ENCODE measurements around the gene RTN4RL2.

RTN4RL2 gene

GRCh38 chr11:57460022-57460757, at the start of gene RTN4RL2:
Gene RTN4RL2, plus strand, starts transcription at chr11:57460528. Its CDS starts 338 bp downstream, at chr11:57460866.
- peak; percentile 36 for DNase-seq

GRCh38 chr11:57413681-57414080, 46.6 kb upstream of the RTN4RL2 start:
- DNase-seq = no peak

DNA sequence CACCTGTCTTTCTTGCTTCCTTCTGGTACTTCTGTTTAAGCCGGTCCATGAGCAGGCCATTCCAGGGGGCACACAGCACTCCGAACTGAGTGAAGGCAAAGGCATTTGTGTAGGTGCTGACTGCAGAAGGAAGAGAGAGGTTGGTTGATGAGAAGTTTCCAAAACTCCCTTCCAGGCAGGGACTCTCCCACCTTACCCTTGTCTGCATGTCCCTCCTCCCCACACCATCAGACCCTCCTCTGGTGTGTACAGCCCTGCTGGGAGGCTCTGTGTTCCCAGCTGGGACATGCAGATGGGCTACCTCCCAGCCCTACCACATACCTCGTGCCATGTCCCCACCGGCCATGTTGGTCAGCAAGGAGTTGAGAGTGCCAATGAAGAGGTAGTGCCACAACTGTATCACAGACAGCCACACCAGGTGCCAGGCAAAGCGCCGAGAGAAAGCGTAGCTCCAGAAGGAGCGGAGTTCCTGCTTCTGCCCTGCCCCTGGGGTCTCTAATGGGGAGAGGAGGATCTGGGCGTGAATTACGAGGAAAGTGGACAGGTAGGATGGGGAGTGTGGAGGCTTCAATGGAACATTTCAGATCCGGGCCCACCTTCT, 45.6 kb upstream of the RTN4RL2 start:
- no peak for DNase-seq

DNA sequence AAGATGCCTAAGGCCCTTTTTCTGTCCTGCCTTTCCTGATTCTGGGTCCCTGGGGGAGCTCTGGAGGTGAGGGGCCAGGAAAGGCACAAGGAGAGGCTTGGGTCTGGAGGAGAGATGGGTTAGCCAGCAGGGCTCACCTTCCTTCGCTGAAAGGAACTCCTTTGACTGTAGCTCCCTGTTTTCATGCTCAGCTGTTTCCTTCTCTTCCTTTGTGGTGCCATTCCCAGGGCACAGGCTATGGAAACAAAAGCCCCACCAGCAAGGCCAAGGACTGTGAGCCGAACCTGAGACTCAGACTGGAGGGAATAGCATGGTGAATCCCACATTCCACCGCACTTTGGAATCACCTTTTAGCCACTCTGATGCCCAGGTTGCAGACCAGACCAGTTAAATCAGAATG, 43.9 kb upstream of the RTN4RL2 start:
- DNase-seq = no peak

- no peak for DNase-seq
Measured at GRCh38 chr11:57417056-57417455, 43.3 kb upstream of the RTN4RL2 start.

DNA sequence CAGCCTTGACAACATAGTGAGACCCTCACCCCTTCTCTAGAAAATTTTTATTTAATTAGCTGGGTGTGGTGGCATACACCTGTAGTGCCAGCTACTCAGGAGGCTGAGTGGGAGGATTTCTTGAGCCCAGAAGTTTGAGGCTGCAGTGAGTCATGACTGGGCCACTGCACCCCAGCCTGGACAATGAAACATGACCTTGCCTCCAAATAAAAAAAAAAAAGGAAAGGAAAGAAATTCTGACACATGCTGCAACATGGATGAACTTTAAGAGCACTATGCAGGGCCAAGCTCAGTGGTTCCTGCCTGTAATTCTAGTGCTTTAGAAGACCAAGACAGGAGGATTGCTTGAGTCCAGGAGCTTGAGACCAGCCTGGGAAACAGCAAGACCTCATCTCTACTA, 42.2 kb upstream of the RTN4RL2 start:
- DNase-seq = no peak

DNA sequence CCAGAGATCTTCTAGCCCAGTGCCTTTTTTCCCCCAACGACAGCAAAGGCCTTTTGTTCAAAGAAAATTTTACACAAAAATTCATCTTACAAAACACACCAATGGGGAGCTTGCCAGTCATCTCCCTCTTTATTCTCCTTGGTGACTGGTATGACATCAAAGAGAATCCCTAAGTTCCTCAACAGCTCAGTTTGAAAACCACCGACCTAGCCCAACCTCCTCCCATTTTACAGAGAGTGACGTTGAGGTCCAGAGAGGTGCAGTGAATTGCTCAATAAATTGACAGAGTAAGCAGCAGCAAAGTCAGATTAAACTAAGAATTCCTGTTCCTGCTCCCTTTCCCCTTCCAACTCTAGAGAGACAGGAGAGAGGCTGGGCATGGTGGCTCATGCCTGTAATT, 41.2 kb upstream of the RTN4RL2 start:
- no peak for DNase-seq

GRCh38 chr11:57421066-57421465, 39.3 kb upstream of the RTN4RL2 start:
- no peak for DNase-seq

DNA sequence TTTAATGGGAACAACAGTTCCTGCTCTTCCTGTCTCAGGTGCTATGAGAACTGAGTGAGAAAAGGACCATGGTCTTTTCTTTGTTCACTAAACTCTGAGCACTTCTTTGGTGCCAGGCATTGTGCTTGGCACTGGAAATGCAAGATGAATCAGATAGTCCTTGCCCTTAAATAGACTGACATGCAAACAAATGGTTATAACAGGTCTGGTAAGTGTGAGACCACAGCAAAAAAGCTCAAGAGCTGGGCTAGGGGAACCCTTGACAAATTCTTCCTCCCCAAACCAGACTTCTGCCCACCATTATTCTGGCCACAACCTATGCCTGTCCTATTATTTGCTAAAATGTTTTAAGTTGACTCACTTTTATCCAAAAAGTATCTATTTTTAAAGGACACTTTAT, 38.5 kb upstream of the RTN4RL2 start:
- DNase-seq = no peak

- DNase-seq = no peak
Measured at GRCh38 chr11:57422669-57423068, 37.7 kb upstream of the RTN4RL2 start.

DNA sequence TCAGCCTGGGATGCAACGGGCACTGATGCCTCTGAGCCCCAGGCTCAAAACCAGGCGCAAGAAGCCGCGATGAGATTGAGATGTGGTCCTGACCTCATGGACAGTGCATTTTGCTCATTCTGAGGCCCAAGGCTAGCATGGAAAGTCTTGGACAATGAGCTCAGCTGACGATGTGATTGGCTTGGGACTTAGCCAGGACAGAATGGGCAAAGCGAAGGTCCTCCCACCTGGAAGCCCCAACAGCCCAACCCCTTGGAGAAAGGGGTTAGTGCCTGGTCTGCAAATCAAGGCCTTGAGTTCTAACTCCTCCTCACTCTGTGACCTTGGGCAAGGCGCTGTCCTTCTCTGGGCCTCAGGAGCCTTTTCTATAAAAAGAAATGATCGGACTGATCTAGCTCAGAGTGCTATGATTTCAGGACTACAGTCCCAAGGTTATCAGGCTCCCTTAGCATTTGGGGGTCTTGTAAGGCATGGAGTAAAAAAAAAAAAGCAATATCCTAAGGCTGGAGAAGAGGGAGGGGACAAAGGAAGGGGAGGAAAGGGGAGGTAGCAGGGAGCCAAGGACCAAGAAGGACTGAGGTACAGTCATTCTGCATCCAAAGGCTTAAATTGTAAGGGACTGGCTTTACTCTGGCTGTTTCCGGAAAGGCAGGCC, 36.1 kb upstream of the RTN4RL2 start:
- DNase-seq = no peak

GRCh38 chr11:57424792-57425564, 35.4 kb upstream of the RTN4RL2 start:
- DNase-seq = peak; percentile 91

GRCh38 chr11:57425565-57426438, 34.5 kb upstream of the RTN4RL2 start:
- no peak for DNase-seq

- DNase-seq = peak; percentile 2
Measured at GRCh38 chr11:57426439-57426928, 33.8 kb upstream of the RTN4RL2 start.

DNA sequence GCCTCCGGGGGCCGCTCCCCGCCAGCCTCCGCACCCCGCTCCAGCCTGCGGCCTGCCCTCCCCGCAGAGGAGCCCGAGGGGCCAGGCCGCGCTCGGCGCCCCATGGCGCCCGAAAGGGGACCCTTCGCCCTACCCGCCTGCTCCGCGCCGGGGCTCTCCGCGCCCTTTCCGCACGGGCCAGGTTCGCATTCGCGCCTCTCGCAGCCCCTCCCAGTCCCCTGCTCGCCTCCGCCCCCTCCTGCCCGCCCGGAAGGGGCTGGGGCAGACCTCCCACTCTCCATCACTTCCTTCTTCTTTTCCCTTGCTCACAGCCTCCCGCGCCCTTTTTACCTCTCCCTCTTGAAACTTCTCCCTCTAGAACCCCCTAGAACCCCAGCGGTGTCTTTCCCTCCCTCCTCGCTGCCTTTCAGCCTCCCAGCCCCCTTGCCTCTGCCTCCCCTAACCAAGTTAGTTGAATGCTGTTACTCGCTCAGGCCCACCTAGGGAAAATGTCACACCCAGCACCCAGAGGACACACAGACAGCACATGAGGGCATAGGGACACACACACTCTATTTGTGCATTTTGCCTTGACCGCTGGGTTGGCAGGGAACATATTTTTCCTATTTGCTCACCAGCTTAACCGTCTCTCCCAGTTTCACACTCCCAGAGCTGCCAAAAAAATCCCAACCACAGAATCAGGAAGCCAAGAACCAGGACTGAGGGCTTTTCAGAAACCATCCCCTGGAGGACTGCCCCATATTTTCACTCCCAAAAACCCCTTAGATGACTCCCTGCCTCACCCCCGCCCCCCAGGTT, 33.2 kb upstream of the RTN4RL2 start, which contains the start of gene SLC43A3:
SLC43A3 (minus strand) TSS at position 193 of the 798 bp plus-strand sequence. CDS start 949 bp downstream, outside the sequence.
- peak; percentile 77 for DNase-seq

DNA sequence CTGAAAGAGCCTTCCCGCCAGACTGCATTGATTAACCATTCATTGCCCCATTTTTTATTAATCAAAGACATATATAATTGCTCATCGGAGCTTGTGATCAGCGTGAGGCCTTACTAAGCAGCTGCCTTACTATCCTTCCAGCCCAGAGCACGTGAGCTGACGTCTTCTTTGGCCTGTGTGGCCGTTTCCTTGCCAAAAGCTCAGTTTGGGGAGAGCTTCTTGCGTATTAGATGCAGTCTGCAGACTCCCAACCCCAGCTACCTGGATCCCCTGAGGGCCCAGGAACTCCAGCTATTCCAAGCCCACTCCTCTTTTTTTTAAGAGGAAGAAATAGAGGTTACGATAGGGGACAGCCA, 32.6 kb upstream of the RTN4RL2 start:
- DNase-seq = no peak

GRCh38 chr11:57428643-57429042, 31.7 kb upstream of the RTN4RL2 start:
- DNase-seq = no peak

- no peak for DNase-seq
Measured at GRCh38 chr11:57429946-57430345, 30.4 kb upstream of the RTN4RL2 start.

DNA sequence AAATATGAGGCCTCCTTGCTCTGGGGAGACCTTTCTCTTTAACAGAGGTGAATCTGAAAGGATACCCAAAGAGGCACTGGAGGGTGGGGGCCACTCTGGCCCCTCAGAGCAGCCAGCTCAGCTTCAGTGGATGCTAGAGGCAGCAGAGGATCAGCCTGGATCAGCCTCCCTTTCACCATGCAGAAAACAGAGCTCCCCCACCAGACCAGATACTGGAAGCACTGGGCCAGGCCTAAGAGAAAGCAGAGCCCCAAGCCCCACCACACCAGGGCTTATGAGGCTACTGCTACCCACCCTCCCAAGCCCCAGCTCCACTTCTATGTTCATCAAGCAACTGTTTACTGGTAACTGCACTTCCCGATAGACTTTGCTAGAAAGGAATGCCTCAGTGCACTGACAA, 29.4 kb upstream of the RTN4RL2 start:
- no peak for DNase-seq

GRCh38 chr11:57432149-57432561, 28.2 kb upstream of the RTN4RL2 start:
- no peak for DNase-seq

- DNase-seq = no peak
Measured at GRCh38 chr11:57432714-57433163, 27.6 kb upstream of the RTN4RL2 start.

Measured in stimulated activated naive CD4-positive, alpha-beta T cell treated with Interleukin-2 at 50 U/mL for 16 hours (primary cell).